Stimulated activated CD8-positive, alpha-beta memory T cell treated with anti-CD3 and anti-CD28 coated beads, Interleukin-7, amount 100 ng/mL, for 48 hours (primary cell): ENCODE data around the gene FAM83F.
"Not testable (repeated sequence)": the region's sequence is repeated elsewhere in the genome, so short reads cannot be mapped to it uniquely, and the experiment has no call there.

Experiments
- DNase-seq, 2 donors: peaks; one replicate each; pipeline ENCODE4 v3.0.0-alpha.2; 2020; ENCODE audit warnings: low read depth in 1 of 2; ENCODE audit errors: extremely low read depth in 1 of 2

FAM83F gene

DNA sequence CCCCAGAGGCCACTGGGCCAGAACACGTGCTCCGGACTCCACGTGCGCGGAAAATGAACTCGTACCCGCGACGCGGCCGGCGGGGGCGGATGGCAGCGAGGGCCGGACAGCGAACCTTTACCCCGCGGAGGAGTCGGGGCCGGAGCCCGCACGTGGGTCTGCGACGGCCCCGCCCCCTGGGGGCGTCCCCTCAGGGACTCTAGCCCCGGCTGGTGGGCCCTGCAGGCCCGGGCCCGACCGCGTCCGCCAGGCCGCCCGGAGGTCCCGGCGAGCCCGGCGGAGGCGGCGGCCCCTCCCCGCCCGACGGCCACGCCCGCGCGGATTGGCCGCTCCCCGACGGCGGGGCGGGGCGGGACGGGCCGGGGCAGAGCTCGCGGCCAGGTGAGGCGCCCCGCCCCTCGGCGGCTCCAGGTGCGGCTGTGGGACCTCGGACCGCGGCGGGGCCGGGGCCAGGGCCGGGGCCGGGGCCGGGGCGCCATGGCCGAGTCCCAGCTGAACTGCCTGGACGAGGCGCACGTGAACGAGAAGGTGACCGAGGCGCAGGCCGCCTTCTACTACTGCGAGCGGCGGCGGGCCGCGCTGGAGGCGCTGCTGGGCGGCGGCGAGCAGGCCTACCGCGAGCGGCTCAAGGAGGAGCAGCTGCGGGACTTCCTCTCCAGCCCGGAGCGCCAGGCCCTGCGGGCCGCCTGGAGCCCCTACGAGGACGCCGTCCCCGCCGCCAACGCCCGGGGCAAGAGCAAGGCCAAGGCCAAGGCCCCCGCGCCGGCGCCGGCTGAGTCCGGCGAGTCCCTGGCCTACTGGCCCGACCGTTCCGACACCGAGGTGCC is at the start of gene FAM83F:
TSS of gene FAM83F (plus strand) at position 389 of the 827 bp plus-strand sequence. CDS start at position 478, 89 bp downstream.
- no peak for DNase-seq

DNA sequence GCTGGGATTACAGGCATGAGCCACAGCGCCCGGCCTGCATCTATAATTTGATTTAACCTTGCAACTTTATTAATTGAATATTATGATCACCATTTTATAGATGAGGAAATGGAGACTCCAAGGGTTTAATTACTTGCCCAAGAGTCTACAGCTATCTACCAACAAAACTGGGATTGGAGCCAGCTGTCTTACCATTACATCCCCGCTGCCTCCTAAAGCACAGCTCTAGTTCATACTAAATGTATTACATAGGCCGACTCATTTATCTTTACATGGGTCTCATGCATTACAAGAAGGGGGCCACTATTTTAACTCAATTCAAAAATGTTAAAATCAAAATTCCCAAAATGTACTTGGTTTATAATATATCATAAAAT is 48.6 kb upstream of the FAM83F start:
- DNase-seq: no peak

DNA sequence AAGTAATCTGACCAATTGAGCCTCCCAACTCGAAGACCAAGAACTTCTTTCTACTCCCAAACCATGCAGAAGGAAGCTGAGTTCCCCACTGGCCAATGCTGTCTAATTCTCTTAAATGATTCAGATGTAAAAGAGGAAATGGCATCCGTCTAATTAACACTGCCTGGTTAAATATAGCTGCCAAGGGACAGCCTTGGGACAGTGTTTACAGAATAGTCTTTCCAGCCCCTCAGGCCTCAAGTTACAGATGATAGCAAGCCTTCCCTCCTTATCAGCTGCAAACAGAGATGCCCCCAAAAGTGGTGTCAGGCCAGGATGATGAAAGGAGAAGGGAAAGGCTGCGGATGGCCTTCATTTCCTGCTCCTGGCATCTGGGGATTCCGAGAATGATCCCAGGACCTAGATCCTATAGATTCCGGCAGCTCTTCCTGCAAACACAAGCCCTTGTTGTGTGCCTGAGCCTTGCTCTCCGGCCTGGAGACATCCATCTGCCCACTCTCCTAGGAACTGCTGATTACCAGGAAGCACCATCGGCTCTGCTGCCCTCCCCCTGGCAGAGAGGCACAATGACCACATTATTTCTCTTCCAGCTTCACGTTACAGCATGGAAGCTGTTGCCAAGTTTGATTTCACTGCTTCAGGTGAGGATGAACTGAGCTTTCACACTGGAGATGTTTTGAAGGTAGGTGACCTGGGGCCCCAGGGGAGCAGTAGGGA is 48.1 kb upstream of the FAM83F start:
- DNase-seq: no peak

DNA sequence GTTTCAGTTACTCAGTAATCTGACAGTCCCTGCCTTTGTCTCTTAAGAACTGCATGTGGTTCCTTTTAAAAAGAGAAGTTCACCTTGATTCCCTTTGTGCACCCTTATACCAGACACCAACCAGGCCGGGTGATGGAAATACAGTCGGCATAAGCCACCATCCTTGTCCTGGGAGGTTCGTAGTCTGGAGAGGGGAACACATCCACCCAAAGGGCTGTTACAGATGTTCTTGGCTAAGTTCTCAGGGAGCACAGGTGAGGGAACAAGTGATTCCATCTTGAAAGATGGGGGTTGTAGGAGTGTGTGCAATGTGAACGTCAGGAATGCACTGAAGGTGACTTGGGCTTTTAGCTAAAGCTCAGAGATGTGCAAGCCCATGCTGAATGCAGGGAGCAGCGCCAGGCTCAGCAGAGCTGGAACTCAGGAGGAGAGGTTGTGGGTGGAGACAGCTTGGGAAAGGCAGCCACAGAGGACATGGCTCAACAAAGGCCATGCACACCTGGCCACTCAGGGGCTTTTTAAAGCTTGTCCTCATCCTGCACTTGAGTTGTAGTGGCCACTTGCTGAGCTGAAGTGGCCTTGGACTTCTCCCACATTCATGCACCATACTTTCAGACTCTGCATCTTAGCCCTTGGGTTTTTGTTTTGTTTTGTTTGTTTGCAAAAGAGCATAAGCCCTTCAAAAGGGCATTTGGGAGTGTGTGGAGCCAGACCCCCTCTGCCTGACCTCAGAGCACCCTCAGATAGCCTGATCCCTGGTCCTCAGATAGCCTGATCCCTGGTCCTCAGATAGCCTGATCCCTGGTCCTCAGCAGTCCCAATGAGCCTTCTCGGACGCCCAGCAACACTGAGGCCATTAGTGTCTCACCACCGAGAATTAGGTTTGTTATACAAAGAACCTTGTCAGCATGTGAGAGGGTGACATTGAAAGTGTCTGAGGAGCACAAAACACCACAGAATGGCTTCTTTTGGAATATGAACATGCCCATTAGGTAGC is 47.2 kb upstream of the FAM83F start:
- DNase-seq: no peak

DNA sequence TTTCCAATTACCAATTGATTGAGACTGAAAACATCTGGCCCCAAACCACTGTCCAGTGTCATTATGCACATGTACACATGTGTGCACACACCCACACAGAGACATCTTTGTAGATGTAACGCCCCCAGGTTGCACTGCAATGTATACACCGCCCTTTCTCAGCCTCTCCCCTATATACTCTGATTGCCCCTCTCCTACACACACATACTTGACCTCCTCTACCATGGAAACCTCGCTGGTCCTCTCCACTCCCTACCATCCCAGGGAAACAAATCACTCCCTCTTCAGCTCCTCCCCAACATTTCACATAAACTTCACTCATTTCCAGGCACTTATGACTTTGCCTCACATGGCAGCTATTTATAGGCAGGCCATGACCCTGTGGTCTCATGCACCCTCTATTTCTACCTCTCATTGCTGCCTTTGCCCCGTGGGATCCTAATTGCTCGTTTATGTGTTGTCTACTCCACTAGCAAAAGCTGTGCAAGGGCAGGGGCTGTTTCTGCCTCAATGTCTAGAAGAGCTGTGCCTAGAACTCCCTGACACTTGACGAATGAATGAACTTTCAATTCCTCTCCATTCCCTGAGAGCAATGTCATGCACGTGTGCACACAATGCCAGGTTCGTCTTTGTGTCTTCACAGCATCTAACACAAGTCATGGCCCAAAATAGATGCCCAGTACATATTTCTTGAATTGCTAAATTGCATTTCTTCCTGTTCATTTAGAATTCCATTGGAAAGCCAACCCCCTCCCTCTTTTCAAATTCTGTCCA is 44.6 kb upstream of the FAM83F start:
- no peak for DNase-seq

DNA sequence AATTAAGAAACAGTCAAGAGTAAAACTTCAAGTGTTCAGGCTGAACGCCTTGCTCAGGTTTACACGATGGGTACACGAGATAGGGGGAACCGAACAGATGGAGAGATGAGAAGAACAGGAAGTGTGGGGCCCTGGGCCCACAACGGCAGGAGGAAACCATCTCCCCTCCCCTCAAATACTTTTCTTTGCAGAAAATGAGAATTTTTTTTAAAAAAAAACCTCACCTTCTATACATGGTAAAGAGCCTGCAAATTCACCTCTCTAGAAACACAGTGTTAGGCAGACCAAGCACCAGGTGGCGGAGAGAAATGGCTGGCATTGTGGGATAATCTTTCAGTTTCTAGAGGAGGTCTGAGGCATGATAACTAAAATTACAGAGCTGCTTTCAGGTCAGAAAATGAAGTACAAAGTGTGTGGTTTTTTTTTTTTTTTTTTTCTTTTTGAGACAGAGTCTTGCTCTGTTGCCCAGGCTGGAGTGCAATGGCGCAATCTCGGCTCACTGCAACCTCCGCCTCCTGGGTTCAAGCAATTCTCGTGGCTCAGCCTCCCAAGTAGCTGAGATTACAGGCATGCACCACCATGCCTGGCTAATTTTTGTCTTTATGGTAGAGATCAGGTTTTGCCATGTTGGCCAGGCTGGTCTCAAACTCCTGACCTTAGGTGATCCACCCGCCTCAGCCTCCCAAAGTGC is 43.0 kb upstream of the FAM83F start:
- DNase-seq: not testable (repeated sequence)

DNA sequence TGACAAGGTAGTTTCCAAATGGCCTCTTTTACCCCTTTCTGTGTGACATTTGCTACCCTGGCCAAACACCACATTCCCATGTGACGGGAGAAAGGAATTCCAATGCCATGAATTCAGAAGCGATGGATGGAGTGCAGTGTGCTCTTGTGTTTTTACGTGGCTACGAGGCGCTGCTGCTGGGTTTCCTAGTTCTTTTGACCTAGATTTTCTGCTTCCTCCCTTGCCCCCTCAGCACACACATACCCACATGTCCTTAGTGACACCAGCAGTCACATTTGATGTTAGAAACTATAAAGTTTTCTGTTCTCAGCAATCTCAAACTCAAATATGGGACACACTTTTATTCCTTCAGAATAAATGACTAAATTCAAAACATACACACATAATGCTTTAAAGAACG is 42.4 kb upstream of the FAM83F start:
- DNase-seq: no peak

DNA sequence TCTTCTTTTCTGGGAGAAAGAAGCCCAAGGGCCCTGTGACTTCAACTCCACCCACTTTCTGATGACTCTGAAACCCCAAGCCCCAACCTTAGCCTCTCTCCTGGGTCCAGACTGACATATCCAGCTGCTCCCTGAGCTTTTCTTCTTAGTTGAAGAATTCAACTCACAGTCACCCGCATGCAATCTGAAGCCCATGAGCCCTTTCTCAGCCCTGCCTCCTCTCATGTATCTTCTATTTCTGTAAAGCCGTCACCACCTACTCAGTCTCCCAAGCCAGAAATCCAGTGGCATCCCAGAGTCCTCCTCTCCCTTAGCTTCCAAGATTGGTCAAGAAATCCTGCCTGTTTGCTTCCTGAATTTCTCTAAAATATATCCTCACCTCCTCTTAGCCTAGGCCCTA is 41.7 kb upstream of the FAM83F start:
- DNase-seq: no peak

DNA sequence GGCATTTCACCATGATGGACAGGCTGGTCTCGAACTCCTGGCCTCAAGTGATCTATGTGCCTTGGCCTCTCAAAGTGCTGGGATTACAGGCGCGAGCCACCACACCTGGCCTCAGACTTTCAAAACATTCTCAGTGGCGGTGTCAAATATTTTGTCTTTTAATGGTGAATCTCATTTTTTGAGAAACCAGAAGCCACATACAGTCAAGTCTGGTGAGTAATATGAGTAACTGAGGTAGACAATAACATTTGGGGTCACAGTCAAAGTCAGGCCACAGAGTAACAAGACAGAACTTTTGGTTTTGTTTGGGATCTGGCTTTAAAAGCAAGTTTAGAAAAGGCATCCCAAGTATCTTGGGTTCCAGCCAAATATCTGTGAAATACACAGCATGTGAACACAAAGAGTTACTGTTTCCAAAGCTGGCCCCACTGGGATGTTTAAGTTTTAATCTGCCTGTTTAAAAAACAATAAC is 40.1 kb upstream of the FAM83F start:
- no peak for DNase-seq

DNA sequence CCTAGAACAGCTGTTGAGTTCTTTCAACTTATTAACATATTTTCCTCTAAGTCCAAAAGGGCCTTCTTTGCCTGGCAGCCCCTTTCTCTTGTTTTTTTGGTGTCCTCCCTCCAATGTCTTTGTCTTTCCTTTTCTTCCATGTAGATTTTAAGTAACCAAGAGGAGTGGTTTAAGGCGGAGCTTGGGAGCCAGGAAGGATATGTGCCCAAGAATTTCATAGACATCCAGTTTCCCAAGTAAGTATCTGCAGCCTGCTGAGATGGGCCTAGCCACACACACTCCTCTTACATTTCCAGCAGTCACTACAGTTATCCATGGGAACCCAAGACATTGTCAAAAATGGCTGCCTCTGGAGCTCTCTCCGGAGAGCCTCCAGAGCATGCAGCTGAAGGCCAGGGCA is 39.1 kb upstream of the FAM83F start:
- no peak for DNase-seq

DNA sequence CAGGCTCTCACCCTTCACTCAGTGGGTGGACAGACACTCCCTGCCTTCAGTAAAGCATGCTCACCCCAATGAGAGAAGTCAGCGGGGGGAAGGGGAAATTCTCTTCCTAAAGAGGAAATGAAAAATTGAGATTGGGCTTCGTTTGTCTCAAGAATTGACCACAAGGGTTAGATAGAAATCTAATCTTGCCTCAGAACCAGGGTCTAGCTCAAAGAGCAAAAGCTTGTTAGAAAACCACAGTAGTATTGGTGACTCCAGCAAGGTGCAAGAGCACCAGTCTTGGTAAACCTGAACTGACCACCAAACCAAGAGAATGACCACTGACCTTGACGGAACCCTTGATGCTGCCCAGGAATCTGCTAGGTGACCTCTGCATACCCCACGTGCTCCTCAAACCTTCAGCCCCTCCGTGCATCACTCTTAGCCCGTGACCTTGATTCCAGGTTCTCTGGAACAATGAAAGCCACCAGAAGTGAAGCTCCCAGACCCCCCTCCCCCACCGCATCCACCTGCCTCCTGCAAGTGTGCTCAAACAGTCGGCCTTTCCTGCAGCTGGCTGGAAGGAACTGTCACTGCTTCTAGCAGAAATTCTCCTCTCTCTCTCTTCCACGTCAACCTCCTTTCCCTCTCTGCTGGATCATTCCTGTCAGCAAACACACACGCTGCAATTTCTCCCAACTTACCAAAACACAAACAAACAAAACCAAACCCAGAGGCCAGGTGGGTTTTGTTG is 37.7 kb upstream of the FAM83F start:
- no peak for DNase-seq

DNA sequence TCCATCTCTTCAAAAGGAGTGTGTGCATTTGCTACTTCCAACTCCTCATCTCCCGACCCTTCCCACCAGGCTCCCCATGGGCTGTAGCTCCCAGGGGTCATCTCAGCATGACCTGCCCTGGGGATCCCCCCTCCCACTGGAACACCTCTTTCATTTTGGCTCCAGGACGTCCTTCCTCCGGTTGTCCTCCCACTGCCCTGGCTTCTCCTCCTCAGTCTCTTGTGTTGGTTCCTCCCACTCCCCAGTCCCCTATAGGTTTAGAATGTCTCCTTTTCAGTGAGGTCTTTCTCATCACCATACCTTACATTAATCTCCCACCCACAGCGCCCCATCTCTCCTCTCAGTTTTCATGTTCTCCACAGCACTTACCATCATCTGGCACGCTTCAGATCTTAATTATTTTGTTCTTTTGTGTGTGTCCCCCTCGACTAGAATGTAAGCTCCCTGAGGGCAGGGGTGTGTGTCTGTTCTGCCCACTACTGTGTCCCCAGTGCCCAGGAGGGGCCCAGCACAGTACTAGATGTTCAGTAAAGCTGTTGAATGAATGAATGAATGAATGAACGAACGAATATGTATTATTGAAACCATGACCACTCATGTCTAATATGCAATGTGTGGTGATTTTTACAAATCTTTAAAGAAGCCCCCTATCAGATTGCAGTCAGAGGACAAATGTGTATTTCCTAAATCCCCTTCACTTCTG is 36.6 kb upstream of the FAM83F start:
- DNase-seq: no peak

DNA sequence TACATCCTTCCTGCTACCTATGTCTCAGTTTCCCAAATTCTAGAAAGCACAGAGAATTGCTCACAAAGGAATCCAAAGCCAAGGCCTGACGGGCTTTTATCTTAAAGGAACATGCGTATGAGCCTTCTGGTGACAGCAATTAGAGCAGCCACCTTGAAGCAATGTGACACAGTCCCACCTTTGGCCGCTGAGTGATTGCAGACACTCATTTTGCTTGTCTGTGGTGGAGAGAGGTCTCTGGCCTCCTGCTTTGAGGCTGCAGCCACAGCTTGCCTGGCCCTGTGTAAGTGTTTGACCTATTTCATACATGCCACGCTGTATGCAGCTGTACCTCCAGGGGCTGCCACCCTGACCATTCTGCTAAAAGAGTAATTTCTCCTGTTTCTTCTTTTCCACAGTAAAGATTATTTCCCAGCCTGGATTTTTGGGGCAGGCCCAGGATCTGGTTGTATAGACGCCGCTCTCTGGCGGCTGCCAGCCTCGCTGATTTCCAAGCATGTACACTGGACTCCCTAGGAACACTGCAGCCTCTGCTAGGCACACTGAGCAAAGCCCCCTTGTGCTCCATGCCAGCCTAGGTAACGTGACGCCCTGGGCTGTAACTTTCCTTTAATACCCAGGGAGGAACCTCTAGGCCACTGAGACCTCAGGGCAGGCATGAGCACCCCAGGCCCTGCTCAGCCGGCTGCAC is 35.7 kb upstream of the FAM83F start:
- DNase-seq: no peak

DNA sequence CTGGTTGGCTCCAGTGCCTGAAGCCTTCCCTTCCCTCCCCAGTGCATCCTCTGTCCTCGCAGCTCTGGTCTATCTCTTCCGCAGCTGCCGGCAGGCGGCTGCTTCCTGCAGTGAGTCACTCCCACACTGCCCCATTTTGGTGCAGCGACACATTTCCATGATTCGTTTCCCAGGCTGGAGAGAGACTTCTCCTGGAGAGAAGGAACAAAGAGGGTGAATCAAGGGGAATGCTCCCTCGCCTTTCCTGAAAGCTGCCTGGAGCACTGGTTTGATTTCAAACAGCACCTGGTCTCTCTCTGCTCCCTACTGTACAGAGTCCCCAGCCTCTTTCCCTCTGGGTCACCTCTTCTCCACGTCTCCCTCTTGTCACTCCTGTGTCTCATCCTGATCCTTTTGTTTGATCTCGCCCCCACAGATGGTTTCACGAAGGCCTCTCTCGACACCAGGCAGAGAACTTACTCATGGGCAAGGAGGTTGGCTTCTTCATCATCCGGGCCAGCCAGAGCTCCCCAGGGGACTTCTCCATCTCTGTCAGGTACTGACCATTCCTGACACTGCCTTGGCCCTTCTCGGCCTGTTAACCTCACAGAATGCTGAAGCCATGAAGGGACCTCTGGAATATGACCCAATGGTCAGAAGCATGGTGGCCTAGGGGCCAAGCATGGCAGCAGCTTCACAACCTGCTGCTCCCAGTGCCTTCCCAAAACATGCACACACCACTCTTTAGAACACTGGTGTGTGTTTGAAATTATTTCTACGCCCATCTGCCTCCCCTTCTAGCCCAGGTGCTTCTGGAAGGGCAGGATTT is 34.9 kb upstream of the FAM83F start, which contains the start of gene TMA7B:
TSS of gene TMA7B (plus strand) at position 758 of the 808 bp plus-strand sequence. CDS start 3,978 bp downstream, outside the sequence.
- DNase-seq: no peak

DNA sequence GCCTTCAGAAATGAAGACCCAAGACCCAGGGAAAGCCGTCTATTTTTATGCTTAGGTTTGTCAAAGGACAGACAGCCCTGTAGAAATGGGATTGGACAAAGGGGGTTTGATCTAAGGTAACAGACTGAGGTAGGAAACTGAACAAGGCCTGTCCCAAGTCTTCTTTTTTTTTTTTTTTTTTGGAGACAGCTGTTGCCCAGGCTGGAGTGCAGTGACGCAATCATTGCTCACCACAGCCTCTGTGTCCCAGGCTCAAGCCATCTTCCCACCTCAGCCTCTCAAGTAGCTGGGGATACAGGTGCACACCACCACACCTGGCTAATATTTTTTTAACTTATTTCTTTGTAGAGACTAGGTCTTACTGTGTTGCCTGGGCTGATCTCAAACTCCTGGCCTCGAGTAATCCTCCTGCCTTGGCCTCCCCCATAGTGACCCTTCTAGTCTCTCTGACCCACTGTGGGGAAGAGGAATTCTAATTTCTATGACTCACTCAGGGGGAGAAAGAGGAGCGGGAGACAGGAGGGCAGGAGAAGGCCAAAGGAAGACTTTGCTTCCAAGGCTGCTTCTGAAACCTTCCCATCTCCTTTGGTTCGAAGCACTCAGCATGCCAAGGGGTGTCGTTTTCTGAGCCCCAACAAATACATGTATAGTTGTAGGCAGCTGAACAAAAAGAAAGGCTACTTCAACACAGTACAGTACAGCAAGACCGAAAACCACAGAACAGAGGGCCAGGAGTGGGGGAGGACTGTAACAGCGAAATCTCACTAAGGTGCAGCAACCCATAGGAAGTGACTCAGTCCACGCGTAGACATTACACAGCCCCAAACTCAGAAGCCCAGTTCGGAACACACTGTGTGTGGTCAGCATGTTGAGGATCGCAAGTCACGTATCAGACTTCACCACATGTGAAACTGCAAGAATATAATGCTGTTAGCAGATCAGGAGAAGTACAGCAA is 33.7 kb upstream of the FAM83F start:
- DNase-seq: peak; percentile 54 to 85

DNA sequence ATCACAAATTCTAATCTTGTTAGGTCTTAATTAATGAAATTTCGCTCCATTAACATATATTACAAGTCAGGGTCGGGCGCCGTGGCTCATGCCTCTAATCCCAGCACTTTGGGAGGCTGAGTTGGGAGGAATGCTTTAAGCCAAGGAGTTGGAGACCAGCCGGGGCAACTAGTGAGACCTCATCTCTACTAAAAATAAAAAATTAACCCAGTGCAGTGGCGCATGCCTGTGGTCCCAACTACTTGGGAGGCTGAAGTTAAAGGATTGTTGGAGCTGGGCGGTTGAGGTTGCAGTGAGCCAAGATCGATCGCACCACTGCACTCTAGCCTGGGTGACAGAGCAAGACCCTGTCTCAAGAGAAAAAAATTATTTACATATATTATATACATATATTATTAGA is 32.7 kb upstream of the FAM83F start:
- no peak for DNase-seq
